Measurements from ENCODE around the gene PRR4. TPM values are rescaled to one million over a fixed set of nuclear protein-coding genes. Genes with fewer than 3 reads are reported as not detected.

The PRR4 gene, protein sequence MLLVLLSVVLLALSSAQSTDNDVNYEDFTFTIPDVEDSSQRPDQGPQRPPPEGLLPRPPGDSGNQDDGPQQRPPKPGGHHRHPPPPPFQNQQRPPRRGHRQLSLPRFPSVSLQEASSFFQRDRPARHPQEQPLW
- total RNA-seq: 4.8 TPM

DNA sequence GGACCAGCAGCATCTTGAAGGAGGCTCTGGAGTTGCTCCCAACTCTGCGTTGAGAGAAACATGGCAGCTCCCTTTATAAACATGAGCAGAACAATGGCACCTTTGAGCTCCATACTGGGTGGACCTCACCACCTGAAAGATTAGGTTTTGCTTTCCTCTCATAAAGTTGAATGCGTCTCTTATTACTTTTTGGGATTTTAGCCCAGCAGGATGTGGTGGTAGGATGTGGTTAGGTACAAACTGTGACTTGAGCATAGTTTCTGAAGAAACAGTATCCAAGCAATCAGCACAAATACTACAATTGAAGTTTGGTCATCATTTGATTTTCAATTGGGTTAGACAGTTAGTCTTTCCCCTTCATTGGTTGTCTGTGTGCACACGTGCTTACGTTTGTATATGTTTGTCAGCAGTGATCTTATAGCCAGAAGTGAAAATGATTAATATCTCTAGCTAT, at the start of gene PRR4:
PRR4 (minus strand) TSS at position 51 of the 454 bp plus-strand sequence; CDS start at position 13, 38 bp downstream.
- no peak for DNase-seq

DNA sequence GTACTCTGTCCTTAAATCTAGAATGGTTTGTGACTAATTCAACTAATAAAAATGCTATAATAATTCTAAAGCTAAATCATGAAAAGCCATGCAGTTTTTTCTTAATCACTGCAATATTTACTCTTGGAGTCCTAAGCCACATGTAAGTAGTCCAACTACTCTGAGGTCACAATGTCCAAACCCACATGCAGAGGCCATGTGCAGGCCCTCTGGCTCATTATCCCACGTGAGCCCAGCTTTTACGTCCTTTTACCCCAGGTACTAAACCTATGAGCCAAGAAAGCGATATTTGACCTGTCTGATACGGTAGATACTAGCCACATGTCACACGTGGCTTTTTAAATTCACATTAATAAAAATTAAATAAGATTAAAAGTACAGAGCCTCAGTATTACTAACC, 47.6 kb upstream of the PRR4 start:
- DNase-seq: no peak

DNA sequence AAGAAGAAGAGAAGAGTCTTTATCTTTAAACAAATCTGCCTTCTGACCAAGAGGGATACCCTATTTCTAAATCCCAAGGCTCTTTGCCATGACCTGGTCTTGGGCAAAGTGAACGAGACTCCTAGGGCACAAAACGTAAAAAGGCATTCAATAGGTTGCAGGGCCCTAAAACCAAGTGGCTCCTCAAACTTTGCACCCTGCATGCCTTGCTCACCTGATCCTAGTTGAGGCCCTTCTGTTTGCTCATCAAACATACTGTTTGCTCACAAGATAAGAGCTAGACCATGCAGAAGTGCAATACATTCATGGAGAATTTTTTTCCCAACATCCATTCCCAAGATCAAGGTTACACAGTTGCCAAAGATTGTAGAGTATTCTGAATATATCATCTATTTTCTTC, 42.7 kb upstream of the PRR4 start:
- no peak for DNase-seq

DNA sequence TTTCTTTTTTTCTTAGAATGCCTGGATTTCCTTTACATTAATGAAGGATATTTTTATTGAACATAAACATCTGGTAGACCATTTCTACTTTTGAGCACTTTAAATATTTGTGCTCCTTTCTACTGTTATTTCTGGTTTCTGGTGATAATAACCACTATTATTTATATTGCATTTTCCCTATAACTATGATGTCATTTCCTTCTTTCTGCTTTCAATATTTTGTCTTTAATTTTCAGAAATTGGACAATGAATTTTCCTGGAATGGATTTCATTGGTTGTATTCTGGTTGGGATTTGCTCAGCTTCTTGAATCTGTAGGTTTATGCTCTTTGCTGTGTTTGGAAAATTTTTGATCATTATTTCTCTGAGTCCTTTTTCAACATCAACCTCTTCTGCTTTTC, 40.0 kb upstream of the PRR4 start:
- DNase-seq: no peak

DNA sequence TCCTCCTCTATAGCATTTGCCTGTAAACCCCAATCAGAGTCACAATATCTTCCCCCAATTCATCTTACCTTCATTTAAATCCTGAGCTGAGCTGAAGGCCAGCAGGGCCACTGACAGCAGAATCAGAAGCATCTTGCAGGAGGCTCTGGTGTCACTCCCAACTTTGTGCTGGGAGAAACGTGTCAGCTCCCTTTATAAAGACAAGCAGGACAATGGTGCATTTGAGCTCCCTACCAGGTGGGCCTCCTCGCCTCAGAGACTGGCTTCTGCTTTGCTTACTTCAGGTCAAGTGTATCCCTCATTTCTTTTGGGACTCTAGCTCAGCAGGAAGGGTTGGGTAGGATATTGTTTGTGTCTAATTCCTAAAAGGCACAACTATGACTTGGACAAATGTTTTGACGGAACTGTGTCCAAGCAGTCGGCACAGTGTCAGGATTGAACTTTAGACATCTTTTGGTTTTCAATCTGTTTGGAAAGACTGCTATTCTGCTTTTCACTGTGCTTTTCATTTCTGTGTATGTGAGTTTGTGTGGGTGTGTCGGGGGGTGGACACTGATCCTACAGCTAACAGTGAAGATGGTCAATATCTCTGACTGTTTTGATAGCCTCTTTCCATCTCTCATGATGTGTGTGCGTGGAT, 34.9 kb upstream of the PRR4 start, which contains the start of gene PRH1:
PRH1 (minus strand) TSS at position 170 of the 640 bp plus-strand sequence; CDS start at position 132, 38 bp downstream.
- no peak for DNase-seq

DNA sequence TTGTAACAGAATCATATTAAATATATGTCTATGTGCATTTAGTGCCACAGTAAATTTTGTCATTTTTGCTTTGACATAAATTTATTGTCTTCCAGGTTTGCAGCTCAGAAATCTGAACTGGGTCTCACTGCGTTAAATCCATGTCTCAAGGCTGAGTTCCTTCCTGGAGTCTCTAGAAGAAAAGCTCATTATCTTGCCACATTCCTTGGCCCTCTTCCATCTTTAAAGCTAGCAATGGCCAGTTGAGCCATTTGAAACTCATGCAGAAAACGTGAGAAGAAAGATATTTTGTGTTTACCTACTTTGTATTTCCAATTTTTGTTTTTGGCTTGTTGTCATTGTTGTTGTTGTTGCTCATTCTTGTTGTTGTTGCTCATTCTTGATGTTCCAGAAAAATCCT, 24.1 kb upstream of the PRR4 start:
- no peak for DNase-seq

DNA sequence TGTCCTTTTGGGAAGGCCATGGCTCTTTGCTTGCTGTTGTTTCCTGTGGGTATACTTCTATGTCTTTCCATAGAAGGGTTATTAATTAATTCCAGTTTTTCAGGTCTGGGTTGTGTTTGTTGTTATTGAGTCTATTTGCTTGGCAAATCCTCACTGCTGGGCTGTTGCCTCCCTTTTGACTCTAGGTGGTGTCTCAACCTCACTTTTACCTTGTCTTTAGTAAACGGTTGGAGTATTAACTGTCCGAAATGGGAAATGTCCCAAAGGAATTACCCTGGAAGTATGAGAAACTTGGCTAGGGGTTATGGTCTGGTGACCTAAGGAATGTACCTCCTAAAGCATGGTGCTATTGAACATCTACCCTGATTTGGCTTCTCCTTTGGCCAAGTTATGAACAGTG, 18.1 kb upstream of the PRR4 start:
- no peak for DNase-seq

DNA sequence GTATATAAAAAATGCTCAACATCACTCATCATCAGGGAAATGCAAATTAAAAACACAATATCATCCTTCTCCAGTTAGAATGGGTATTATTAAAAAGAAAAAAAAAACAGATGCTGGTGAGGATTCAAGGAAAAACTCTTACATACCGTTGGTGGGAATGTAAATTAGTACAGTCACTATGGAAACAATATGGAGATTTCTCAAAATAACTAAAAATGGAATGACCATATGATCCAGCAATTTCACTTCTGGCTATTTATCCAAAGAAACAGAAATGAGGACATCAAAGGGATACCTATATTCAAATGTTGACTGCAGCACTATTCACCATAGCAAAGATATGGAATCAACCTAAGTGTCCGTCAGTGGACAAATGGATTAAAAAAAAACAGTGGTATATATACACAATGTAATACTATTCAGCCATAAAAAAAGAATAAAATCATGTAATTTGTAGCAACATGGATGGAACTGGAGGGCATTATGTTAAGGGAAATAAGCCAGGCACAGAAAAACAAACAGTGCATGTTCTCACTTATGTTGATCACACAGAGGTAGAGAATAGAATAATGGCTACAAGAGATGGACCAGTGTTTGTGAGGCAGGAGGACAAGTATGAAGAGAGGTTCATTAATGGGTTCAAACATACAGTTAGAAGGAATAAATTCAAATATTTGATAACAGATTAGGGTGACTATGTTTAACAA, 14.4 kb upstream of the PRR4 start:
- no peak for DNase-seq

DNA sequence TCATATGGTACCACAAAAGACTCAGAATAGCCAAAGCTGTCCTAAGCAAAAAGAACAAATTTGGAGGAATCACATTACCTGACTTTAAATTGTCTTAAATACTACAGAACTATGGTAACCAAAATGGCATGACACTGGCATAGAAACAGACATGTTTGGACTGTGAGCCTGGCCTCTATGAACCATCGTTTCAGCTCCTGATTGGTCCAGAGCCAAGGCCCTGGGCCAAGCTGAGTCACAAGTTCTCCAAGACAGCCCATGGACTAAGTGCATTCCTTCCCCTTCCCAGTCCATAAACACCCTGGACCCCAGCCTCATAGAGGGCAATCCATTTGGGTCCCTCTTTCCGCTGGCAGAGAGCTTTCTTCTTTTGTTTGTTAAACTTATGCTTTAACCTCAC, 12.1 kb upstream of the PRR4 start:
- no peak for DNase-seq

DNA sequence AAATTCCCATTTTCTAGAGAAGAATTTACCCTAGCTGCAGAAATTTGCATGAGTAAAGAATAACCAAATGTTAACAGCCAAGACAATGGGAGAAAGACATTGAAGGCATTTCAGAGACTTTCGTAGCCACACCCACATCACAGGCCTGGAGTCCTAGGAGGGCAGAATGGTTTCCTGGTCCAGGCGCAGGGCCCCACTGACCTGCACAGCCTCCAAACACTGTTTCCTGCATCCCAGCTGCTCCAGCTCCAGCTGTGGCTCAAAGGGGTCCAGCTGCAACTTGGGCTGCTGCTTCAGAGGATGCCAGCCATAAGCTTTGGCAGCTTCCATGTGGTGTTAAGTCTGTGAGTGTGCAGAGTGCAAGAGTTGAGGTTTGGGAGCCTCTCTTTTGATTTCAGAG, 6.5 kb upstream of the PRR4 start:
- no peak for DNase-seq

DNA sequence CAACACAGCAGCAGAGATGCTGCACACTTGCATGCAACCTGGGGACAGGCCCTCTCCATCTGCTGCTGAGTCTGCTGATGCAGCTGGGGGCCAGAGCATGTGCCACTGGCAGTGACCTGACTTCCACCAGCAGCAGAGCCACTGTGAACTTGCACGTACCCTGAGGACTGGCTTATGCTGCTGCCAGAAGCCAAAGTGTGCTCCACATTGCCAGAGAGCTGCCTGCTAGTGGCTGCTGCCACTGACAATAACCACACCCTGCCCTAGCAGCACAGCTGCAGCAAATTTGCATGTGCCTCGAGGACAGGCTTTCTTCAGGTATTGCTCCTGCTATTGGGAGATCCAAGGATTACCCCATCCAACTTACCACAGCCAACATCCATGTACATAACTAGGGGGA, 4.5 kb upstream of the PRR4 start:
- DNase-seq: no peak

DNA sequence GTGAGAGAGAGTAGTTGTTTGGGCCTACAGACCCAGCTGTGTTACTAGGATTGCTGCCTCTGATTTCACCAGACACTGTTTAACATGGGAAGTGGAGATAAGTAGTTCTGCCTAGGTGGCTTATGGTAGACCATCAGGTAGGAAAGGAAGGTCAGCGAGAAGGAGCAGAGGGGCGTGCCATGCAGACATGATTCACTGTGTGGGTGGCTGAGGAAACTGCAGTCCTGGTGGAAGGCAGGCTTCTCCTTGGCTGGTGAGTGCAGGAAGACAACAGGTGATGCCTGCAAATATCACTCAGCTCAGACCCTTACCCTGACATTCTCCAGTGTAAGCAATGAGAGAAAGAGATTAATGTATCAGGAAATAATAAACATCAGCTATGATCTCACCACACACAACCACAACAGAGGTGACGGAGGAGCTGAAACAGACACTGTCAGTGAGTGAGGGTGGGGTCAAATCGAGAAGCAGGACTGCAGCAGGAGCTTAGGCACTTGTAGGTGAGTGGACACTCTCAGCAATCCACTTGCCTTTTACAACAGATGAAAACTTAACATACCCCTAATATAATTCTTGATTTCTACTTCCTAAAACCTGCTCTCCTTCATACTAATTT, 2.1 kb upstream of the PRR4 start:
- no peak for DNase-seq

DNA sequence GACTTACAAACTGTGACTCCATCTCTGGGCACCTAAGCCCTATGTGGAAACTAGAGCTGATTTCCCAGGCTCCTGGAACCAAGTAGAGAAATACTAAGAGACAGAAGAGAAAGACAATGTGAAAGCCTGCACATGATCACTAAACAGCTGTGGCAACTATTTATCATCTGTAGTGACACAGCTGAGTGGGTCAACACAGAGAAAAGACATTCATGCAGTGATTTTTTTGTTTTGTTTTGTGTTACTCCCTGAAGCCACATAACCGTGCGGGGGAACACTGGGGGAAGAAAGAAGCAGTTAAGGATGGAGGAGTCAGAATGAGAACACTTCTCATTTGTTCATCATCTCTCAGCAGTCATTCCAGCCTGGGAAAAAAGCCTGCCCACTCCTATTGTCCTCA, 1.5 kb downstream of the PRR4 start:
- DNase-seq: no peak

DNA sequence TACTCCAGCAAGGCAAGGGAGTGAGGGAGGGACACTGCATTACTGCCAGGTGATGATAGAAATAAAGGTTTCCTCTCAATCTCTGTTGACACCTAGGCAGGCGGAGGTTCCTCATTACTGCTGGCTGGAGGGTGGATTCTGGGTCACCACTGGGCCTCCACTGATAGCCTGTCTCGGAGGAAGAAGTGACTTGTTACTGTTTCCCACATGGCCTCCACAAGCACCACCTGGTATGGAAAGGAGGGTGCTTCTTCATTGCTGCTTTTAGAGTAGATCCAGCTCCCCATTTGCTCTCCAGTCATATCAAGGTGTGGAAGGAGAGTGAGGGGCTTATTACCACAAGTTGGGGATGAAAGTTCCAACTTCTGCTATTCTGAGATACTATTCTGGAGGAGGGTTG, 6.4 kb downstream of the PRR4 start:
- DNase-seq: no peak

DNA sequence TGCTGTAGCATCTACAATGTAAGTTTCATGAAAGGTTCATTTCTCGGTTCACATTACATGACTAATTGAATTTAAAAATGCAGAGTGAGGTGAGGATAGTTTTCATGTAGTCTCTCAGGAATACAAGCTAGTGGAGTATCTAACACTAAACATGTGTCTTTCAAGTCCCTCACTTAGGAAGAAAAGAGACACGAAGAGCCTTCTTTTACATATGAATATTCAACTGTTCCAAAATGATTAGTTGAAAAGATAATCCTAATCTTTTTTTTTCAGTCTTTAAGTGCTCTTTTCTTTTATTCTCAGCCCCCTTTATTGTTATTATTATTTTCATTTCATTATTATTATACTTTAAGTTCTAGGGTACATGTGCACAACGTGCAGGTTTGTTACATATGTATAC, 10.8 kb downstream of the PRR4 start:
- no peak for DNase-seq

DNA sequence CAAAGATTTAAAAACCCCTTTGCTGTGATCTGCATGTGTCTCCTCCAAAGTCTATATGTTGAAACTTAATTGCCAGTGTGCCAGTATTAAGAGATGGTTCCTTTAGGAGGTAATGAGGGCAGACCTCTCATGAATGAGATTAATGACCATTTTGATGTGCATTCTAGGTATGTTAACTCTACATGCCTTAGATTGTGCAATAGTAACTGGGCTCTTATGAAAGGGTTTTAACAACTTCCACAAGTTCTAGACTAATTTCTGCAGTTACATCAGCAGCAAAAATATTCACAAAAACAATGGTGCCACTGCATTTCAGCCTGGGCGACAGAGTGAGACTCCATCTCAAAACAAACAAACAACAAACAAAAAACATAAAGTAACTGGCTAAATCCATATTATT, 19.3 kb downstream of the PRR4 start:
- no peak for DNase-seq

DNA sequence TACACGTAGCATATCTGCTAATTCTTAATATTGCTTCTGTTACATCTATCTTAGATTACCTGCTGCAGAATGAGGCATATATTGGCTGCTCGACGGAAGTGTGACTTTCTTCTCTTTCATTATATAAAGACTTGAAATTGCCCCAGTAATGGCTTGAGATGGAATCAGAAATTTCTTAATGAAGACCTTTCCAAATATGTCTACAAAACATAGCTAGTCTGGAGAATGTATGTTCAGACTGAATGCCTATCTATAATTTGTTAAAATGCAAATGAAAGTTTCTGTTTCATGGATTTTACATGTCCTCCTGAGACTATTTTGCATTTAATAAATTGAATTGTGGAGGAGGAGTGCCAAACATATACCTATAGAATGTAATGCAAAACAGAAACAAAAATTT, 23.0 kb downstream of the PRR4 start, which contains the start of gene TAS2R10:
TAS2R10 (minus strand) TSS at position 101 of the 400 bp plus-strand sequence; CDS start at position 12, 89 bp downstream.
- no peak for DNase-seq

DNA sequence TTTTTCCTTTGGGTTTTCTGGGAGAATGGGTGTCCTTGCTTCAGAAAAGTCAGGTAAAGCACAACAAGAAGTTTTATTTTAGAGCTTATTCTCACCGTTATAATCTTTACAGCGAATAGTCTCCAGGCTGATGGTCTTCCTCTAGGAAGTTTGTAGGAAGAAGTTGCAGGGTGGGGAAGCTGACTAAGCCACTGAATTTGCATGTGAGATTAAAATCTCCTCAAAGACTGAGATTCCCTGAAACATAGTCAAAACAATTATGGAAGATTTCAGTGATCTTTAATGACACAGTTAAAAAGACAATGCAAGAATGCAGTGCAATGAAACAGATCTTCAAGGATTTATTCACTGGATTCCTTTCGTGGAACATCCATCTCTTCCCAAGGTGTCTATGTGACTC, 24.3 kb downstream of the PRR4 start:
- no peak for DNase-seq

DNA sequence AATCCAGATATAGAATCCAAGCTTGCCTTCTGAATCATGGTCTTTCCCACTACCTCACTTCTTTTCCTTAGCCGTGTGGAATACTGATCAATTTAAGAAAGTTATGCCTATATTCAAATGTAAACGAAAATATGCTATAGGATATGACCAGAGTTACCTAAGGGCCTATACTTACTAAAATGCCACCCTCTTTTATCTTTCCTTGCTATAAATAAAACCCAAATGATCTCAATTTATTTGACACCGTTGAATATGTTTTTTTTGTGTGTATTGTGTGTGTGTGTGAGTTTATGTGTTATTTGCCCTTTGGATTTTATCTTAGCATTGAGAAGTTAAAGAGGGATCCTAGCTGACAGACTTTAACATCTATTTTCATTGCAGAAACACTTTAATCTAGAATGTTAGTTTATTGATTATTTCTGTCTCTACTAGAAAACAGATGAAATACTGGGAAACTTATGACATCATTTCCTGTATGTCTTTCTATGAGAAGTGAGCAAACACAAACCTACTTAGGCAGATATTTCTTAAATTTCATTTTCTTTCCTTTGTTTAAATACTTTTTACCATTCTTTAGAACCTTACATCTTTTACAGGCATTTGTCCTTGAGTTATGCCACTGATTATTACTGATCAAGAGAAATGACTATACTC, 37.3 kb downstream of the PRR4 start:
- DNase-seq: no peak

DNA sequence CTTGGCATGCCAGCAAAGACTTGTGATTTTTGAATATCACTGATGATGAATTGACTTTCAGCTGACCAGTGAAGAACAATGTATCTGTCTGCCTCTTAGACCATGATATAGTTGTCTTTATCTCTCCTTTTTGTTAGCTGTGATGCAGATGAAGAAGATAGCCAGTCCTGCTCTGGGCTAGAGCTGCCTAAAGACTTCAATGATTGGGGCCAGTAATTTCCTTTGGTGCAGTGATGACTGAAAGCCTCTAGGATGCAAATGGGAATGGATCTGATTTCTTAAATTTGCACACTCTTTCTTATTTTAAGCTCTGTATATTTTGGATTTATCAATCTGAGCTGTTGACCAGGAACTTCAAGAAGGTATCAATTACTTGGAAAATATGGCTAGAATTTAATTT, 39.2 kb downstream of the PRR4 start, which contains the start of gene TAS2R9:
TAS2R9 (minus strand) TSS at position 101 of the 400 bp plus-strand sequence; CDS start at position 8, 93 bp downstream.
- no peak for DNase-seq

DNA sequence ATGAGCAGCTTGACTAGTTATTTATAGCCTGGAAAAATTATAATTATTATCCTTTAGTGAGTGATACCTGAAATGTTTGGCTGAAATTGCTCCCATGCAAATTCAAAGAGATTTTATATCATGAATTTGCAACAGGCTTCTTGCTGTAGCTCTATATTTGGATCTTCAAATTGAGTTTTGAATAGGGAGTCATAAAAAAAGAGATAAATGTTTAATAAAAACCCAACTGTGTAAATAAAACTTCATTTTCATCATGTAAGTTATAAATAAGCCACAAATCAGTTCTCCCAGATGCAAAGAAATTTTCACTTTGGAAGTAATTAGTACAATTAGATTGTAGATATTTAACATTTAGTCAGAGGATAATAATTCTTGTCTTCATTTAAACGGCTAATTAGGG, 42.1 kb downstream of the PRR4 start, which contains the start of gene TAS2R8:
TAS2R8 (minus strand) TSS at position 101 of the 400 bp plus-strand sequence. CDS start 306 bp downstream, outside the sequence.
- no peak for DNase-seq

DNA sequence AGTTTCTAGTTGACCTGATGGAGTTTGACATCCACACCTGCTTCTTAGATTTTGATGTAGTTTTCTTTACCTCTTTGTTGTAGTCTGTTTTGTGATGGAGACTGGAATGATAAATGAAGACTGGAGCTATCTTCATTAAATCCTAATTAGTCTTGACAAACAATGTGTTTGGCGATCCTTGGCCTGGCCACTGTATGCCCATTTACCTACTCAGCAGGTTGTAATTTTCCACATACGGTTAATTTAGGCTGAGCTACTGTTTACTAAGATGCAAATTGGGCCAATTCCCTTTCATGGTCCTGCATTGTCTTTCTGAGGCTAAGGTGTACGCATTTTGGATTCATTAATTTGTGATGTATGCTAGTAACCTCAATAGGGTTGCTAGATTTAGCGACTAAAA, 46.7 kb downstream of the PRR4 start, which contains the start of gene TAS2R7:
TAS2R7 (minus strand) TSS at position 41 of the 400 bp plus-strand sequence. CDS start 57 bp downstream, outside the sequence.
- no peak for DNase-seq

Measured in occipital lobe (tissue), 2 donors.